Panc1 (cell line): ENCODE data around the gene DPH1. TPM values are rescaled to one million over a fixed set of nuclear protein-coding genes. Genes with fewer than 3 reads are reported as not detected.
A peak's percentile ranks its signal among the peaks of the same experiment; 100 is the strongest.

Experiments used
- ATAC-seq: fragments of 200-7000 bp; cut with Tn5 transposase; 2 replicates; pipeline ENCODE4 v1.9.1; 2020; ENCODE audit warnings: mild to moderate bottlenecking, moderate library complexity
- BruUV-seq: library from RNA; stranded (reverse); fragments of 400-500 nt; replicated peaks from 2 replicates; lab custom pipeline; 2021; lab: Mats Ljungman, UMichigan
- CTCF ChIA-PET: fragments of 300-600 bp; sonication (Branson Sonifier 250); formaldehyde crosslinking; loops from one replicate; lab custom pipeline; 2022; ENCODE audit warnings: antibody characterized with exemption; lab: Charles Lee
- POLR2A ChIA-PET: fragments of 300-600 bp; sonication (Branson Sonifier 250); formaldehyde crosslinking; loops from one replicate; lab custom pipeline; 2022; ENCODE audit warnings: antibody characterized with exemption; lab: Charles Lee
- DNase-seq: peaks from one replicate; pipeline ENCODE4 v3.0.0-alpha.2; 2010; ENCODE audit warnings: low read depth, low spot score
- H3K27ac ChIP-seq: 2 replicates; pipeline ENCODE4 v1.5.1; 2011; ENCODE audit warnings: mild to moderate bottlenecking, low read length, inconsistent platforms
- H3K27me3 ChIP-seq: fragments of 200-500 bp; sonication (Bioruptor generic); 2 replicates; pipeline ENCODE4 v1.6.0; 2014; ENCODE audit warnings: low read length, inconsistent platforms; ENCODE audit not compliant: control insufficient read depth, insufficient read depth
- H3K36me3 ChIP-seq: fragments of 200-500 bp; sonication (Bioruptor generic); 2 replicates; pipeline ENCODE4 v1.5.1; 2014; ENCODE audit warnings: inconsistent platforms, mild to moderate bottlenecking, low read length, moderate library complexity; ENCODE audit not compliant: control insufficient read depth, insufficient read depth
- H3K4me1 ChIP-seq: 2 replicates; pipeline ENCODE4 v1.5.1; 2011; ENCODE audit warnings: inconsistent platforms, mild to moderate bottlenecking, low read length, moderate library complexity; ENCODE audit not compliant: control insufficient read depth, insufficient read depth
- H3K4me3 ChIP-seq, 2 experiments: 2 replicates each; pipeline ENCODE4 v1.5.1; 2011 to 2012; ENCODE audit warnings: low read depth in 2 of 2, low read length in 2 of 2, mild to moderate bottlenecking in 2 of 2, inconsistent platforms in 1 of 2, moderate library complexity in 1 of 2
- H3K9me3 ChIP-seq: fragments of 200-500 bp; sonication (Bioruptor generic); 2 replicates; pipeline ENCODE4 v1.5.1; 2014; ENCODE audit warnings: low read depth, mild to moderate bottlenecking, inconsistent platforms, low read length, moderate library complexity; ENCODE audit not compliant: control insufficient read depth, insufficient read depth
- POLR2AphosphoS5 ChIP-seq: IDR thresholded peaks from 2 replicates; pipeline ENCODE4 v1.6.1; 2012; ENCODE audit warnings: mild to moderate bottlenecking, low read depth, low read length, moderate library complexity
- REST ChIP-seq, 2 experiments: IDR thresholded peaks; 2 replicates each; pipeline ENCODE4 v1.6.1; 2011 to 2012; ENCODE audit warnings: low read depth in 2 of 2, control low read depth in 1 of 2, low read length in 1 of 2, mild to moderate bottlenecking in 1 of 2, moderate library complexity in 1 of 2; ENCODE audit not compliant: insufficient read depth in 1 of 2
- SIN3A ChIP-seq: IDR thresholded peaks from 2 replicates; pipeline ENCODE4 v1.6.1; 2012; ENCODE audit warnings: low read depth, mild to moderate bottlenecking, low read length, moderate library complexity, borderline replicate concordance; ENCODE audit not compliant: insufficient read depth
- in situ Hi-C: cut with HindIII; loops from 2 replicates; pipeline ENCODE4 v1.10.0; 2016; ENCODE audit warnings: low sequenced_read_pairs, low pct_unique_long_range_greater_than_20kb
- intact Hi-C: fragments of 100-400 bp; cut with micrococcal nuclease; formaldehyde crosslinking; loops from one replicate; pipeline ENCODE4 v1.10.0; 2022; ENCODE audit not compliant: unreplicated experiment
- total RNA-seq: library from RNA; stranded (reverse); gene quantifications from one replicate; pipeline ENCODE4 v1.2.1, GENCODE V29; 2021; ENCODE audit not compliant: unreplicated experiment

DPH1 gene
- total RNA-seq, 1 experiment from 2014 or later, result 24.3 TPM

- ChIA-PET POLR2A (no interaction called here), CTCF (no interaction called here)
- TF ChIP-seq REST (IDR thresholded peaks at IDR 0.05; ENCODE audit: insufficient read depth in 1 of 2, low read depth in 2 of 2, low read length in 1 of 2) (peak; percentile 78 to 93), POLR2AphosphoS5 (no peak), SIN3A (peak; percentile 38; the same call in 1 of the 2 replicates)
- in situ Hi-C loops (no loop called here), intact Hi-C loops (no loop called here)
- Histone ChIP-seq H3K4me3 (peak overlapping the region; percentile 65 to 74), H3K27me3 (no peaks in the 10 kb centered on the region), H3K4me1 (peaks cover 4% of the 10 kb centered on the region; the same call in 1 of the 2 replicates), H3K9me3 (no peaks in the 10 kb centered on the region), H3K27ac (peak overlapping the region; percentile 48; the same call in 1 of the 2 replicates), H3K36me3 (no peaks in the 10 kb centered on the region)
- no TSS peak for BruUV-seq
- ATAC-seq, result peak; percentile 66
- no peak for DNase-seq
Observed at GRCh38 chr17:2049333-2050299, 19.7 kb downstream of the DPH1 start.

GRCh38 chr17:2050300-2051060 is 20.5 kb downstream of the DPH1 start:
- peak; percentile 26 for ATAC-seq
- intact Hi-C loops, result no loop called here

More at GRCh38 chr17:2050300-2051060, 20.5 kb downstream of the DPH1 start:
- no peak for DNase-seq
- H3K27me3 ChIP-seq, result no peaks in the 10 kb centered on the region
- no TSS peak for BruUV-seq
- H3K4me3 ChIP-seq, result peak overlapping the region; percentile 48 to 65
- TF ChIP-seq POLR2AphosphoS5 (no peak), SIN3A (peak; percentile 19; the same call in 1 of the 2 replicates), REST (IDR thresholded peaks at IDR 0.05; ENCODE audit: insufficient read depth in 1 of 2, low read depth in 2 of 2, low read length in 1 of 2) (peak in 1 of 2 experiments; percentile 66; a peak in 1 of 4 replicates)
- H3K27ac ChIP-seq, result no peak overlapping the region
- H3K9me3 ChIP-seq, result no peaks in the 10 kb centered on the region
- H3K4me1 ChIP-seq, result peaks cover 4% of the 10 kb centered on the region; the same call in 1 of the 2 replicates
- CTCF ChIA-PET, result interaction anchor here (0.6 kb wide), 1 partner anchor 333 kb away, joined by 3 read pairs; no protein-coding TSS in a partner anchor
- no peaks in the 10 kb centered on the region for H3K36me3 ChIP-seq
- in situ Hi-C loops, result no loop called here
- POLR2A ChIA-PET, result interaction anchor here (0.7 kb wide), 1 partner anchor 387 kb away, joined by 3 read pairs; no protein-coding TSS in a partner anchor
